Measurements from ENCODE around the gene FMO2.

Gene FMO2

GRCh38 chr1:171177261-171177660, 7.8 kb upstream of the FMO2 start:
- TF ChIP-seq TSHZ2 (CRISPR knock-in tag; IDR thresholded peaks at IDR 0.05) (no peak), TOX (CRISPR knock-in tag; IDR thresholded peaks at IDR 0.05; ENCODE audit: borderline replicate concordance) (no peak), ARNTL (CRISPR knock-in tag; IDR thresholded peaks at IDR 0.05; ENCODE audit: borderline replicate concordance, low read depth) (no peak), ISL1 (CRISPR knock-in tag; IDR thresholded peaks at IDR 0.05) (no peak), ESRRG (CRISPR knock-in tag; IDR thresholded peaks at IDR 0.05) (no peak), OSR1 (CRISPR knock-in tag; IDR thresholded peaks at IDR 0.05) (no peak), BACH2 (CRISPR knock-in tag; IDR thresholded peaks at IDR 0.05; ENCODE audit: borderline replicate concordance) (no peak), ZNF8 (CRISPR knock-in tag; IDR thresholded peaks at IDR 0.05) (no peak), CSRNP3 (CRISPR knock-in tag; IDR thresholded peaks at IDR 0.05) (no peak), CREB5 (CRISPR knock-in tag; IDR thresholded peaks at IDR 0.05; ENCODE audit: low read depth) (no peak), PPARA (CRISPR knock-in tag; IDR thresholded peaks at IDR 0.05; ENCODE audit: borderline replicate concordance) (no peak), ZC3H10 (CRISPR knock-in tag; IDR thresholded peaks at IDR 0.05) (no peak), ZFP30 (CRISPR knock-in tag; IDR thresholded peaks at IDR 0.05) (no peak), SNAI2 (CRISPR knock-in tag; IDR thresholded peaks at IDR 0.05) (no peak), POU6F1 (CRISPR knock-in tag; IDR thresholded peaks at IDR 0.05; ENCODE audit: borderline replicate concordance, low read depth) (no peak), ZNF70 (CRISPR knock-in tag; IDR thresholded peaks at IDR 0.05) (no peak), RARB (CRISPR knock-in tag; IDR thresholded peaks at IDR 0.05) (no peak), GLIS3 (CRISPR knock-in tag; IDR thresholded peaks at IDR 0.05) (no peak)

GRCh38 chr1:171179318-171180227, 5.5 kb upstream of the FMO2 start:
- TF ChIP-seq OSR1 (CRISPR knock-in tag; IDR thresholded peaks at IDR 0.05) (no peak), ZC3H10 (CRISPR knock-in tag; IDR thresholded peaks at IDR 0.05) (no peak), CSDC2 (CRISPR knock-in tag; IDR thresholded peaks at IDR 0.05) (no peak), CSRNP3 (CRISPR knock-in tag; IDR thresholded peaks at IDR 0.05) (no peak), POU6F1 (CRISPR knock-in tag; IDR thresholded peaks at IDR 0.05; ENCODE audit: borderline replicate concordance, low read depth) (no peak), GLIS3 (CRISPR knock-in tag; IDR thresholded peaks at IDR 0.05) (no peak), ZFP30 (CRISPR knock-in tag; IDR thresholded peaks at IDR 0.05) (no peak), ZFP3 (CRISPR knock-in tag; IDR thresholded peaks at IDR 0.05) (no peak), ZNF8 (CRISPR knock-in tag; IDR thresholded peaks at IDR 0.05) (no peak), RARB (CRISPR knock-in tag; IDR thresholded peaks at IDR 0.05) (no peak), BACH2 (CRISPR knock-in tag; IDR thresholded peaks at IDR 0.05; ENCODE audit: borderline replicate concordance) (no peak), SNAI2 (CRISPR knock-in tag; IDR thresholded peaks at IDR 0.05) (no peak), TCF4 (CRISPR knock-in tag; IDR thresholded peaks at IDR 0.05; ENCODE audit: borderline replicate concordance) (no peak), TOX (CRISPR knock-in tag; IDR thresholded peaks at IDR 0.05; ENCODE audit: borderline replicate concordance) (no peak)
- no peak for ATAC-seq

More at GRCh38 chr1:171177261-171177660, 7.8 kb upstream of the FMO2 start:
- ATAC-seq: no peak

Measured in SK-N-SH treated with all-trans-retinoic acid at 6 μM for 48 hours (cell line).